WTC11 (cell line): Measurements from ENCODE around the gene RSPH3.

Source experiments
- CTCF ChIP-seq: fragments of 200-600 bp; IDR thresholded peaks from 2 replicates; pipeline ENCODE4 v1.8.0; 2022; ENCODE audit warnings: antibody characterized with exemption
- MLX ChIP-seq: sonication (generic); formaldehyde crosslinking; IDR thresholded peaks from 2 replicates; pipeline ENCODE4 v1.8.1; 2023; ENCODE audit warnings: mild to moderate bottlenecking, missing genetic modification reagents, moderate library complexity
- PREB ChIP-seq: sonication (generic); formaldehyde crosslinking; IDR thresholded peaks from 2 replicates; pipeline ENCODE4 v1.8.1; 2022; ENCODE audit warnings: mild to moderate bottlenecking, missing genetic modification reagents, moderate library complexity, borderline replicate concordance
- SOX15 ChIP-seq: fragments of 250-450 bp; sonication (Bioruptor Pico); IDR thresholded peaks from 2 replicates; pipeline ENCODE4 v1.9.0; 2021; ENCODE audit warnings: mild to moderate bottlenecking
- TCF7 ChIP-seq: sonication (generic); formaldehyde crosslinking; IDR thresholded peaks from 2 replicates; pipeline ENCODE4 v1.8.0; 2022; ENCODE audit warnings: mild to moderate bottlenecking, low read depth, missing genetic modification reagents, moderate library complexity
- ZNF121 ChIP-seq: sonication (generic); formaldehyde crosslinking; IDR thresholded peaks from 2 replicates; pipeline ENCODE4 v1.8.0; 2023; ENCODE audit warnings: missing genetic modification reagents
- ZNF396 ChIP-seq: fragments of 250-450 bp; sonication (Bioruptor Pico); IDR thresholded peaks from 2 replicates; pipeline ENCODE4 v1.8.0; 2021; ENCODE audit warnings: mild to moderate bottlenecking, moderate library complexity, borderline replicate concordance
- ZNF416 ChIP-seq: fragments of 250-450 bp; sonication (Bioruptor Pico); IDR thresholded peaks from 2 replicates; pipeline ENCODE4 v1.9.0; 2021; ENCODE audit warnings: mild to moderate bottlenecking, inconsistent platforms

GRCh38 chr6:159017757-159018559, 18.0 kb upstream of the RSPH3 start:
- no peak for TF ChIP-seq CTCF
- no peak for TF ChIP-seq TCF7
- no peak for TF ChIP-seq ZNF396 (CRISPR knock-in tag)
- no peak for TF ChIP-seq SOX15 (CRISPR knock-in tag)
- TF ChIP-seq ZNF121 (CRISPR knock-in tag) = no peak
- no peak for TF ChIP-seq PREB
- no peak for TF ChIP-seq MLX (CRISPR knock-in tag)
- no peak for TF ChIP-seq ZNF416 (CRISPR knock-in tag)
